HCT116 (cell line): ENCODE data around the gene ADGRD1. TPM values are rescaled to one million over a fixed set of nuclear protein-coding genes. Genes with fewer than 3 reads are reported as not detected.

Experiments
- ATAC-seq: fragments of 200-7000 bp; cut with Tn5 transposase; 2 replicates; pipeline ENCODE4 v1.9.1; 2020; ENCODE audit warnings: mild to moderate bottlenecking, moderate library complexity
- BruUV-seq: library from RNA; stranded (reverse); fragments of 400-500 nt; replicated peaks from 2 replicates; lab custom pipeline; 2021; lab: Mats Ljungman, UMichigan
- CTCF ChIA-PET: fragments of 300-600 bp; sonication (Branson Sonifier 250); formaldehyde crosslinking; loops from one replicate; lab custom pipeline; 2021; ENCODE audit warnings: antibody characterized with exemption; lab: Charles Lee
- POLR2A ChIA-PET: fragments of 300-600, 350-600 bp; sonication (Branson Sonifier 250); formaldehyde crosslinking; loops from one replicate; lab custom pipeline; 2021; ENCODE audit warnings: antibody characterized with exemption; lab: Charles Lee
- RAD21 ChIA-PET, 2 experiments: fragments of 300-600 bp; sonication (Branson Sonifier 250); formaldehyde crosslinking; loops; one replicate each; lab custom pipeline; 2023; ENCODE audit warnings: low total read pairs in 2 of 2; ENCODE audit not compliant: uncharacterized antibody in 2 of 2, unreplicated experiment in 2 of 2, low non-redundant PET in 1 of 2; lab: Charles Lee
- DNase-seq: peaks from one replicate; pipeline ENCODE4 v3.0.0-alpha.2; 2010; ENCODE audit warnings: low read depth, low spot score
- H2AFZ ChIP-seq: fragments of 200-600 bp; shearing (Covaris generic), sonication (generic); 2 replicates; pipeline ENCODE4 v1.6.1; 2017; ENCODE audit warnings: low read depth, mixed run types, mixed read lengths, antibody characterized with exemption, low read length; ENCODE audit not compliant: poor library complexity, severe bottlenecking
- H3K27ac ChIP-seq: 2 replicates; pipeline ENCODE4 v1.5.1; 2012; ENCODE audit warnings: low read depth, low read length
- H3K27me3 ChIP-seq: fragments of 200-600 bp; sonication (generic); 2 replicates; pipeline ENCODE4 v1.6.1; 2016; ENCODE audit warnings: mixed run types, low read length, mixed read lengths; ENCODE audit not compliant: insufficient read depth
- H3K36me3 ChIP-seq, 2 experiments: fragments of 200-500 bp in 1 of 2; fragments of 200-600 bp in 1 of 2; sonication (Bioruptor generic) in 1 of 2; sonication (generic) in 1 of 2; 2 replicates each; pipeline versions ENCODE4 v1.5.1 to v1.6.1; 2014 to 2016; ENCODE audit warnings: low read length in 2 of 2, inconsistent platforms in 1 of 2, mixed read lengths in 1 of 2, mixed run types in 1 of 2; ENCODE audit not compliant: insufficient read depth in 2 of 2, control insufficient read depth in 1 of 2
- H3K4me1 ChIP-seq, 2 experiments: fragments of 200-600 bp in 1 of 2; sonication (generic) in 1 of 2; 2 replicates each; pipeline versions ENCODE4 v1.5.1 to v1.6.1; 2012 to 2017; ENCODE audit warnings: low read length in 2 of 2, inconsistent platforms in 1 of 2, mild to moderate bottlenecking in 1 of 2, mixed read lengths in 1 of 2, mixed run types in 1 of 2, moderate library complexity in 1 of 2; ENCODE audit not compliant: insufficient read depth in 2 of 2, control insufficient read depth in 1 of 2
- H3K4me2 ChIP-seq: fragments of 200-600 bp; sonication (generic); 2 replicates; pipeline ENCODE4 v1.6.1; 2017; ENCODE audit warnings: mixed run types, low read length, mixed read lengths
- H3K4me3 ChIP-seq, 2 experiments: fragments of 200-600 bp in 1 of 2; sonication (generic) in 1 of 2; replicated peaks in 1 of 2; 2 replicates each; pipeline ENCODE4 v1.5.1; 2011 to 2016; ENCODE audit warnings: low read length in 2 of 2, control low read depth in 1 of 2, low read depth in 1 of 2, mild to moderate bottlenecking in 1 of 2, mixed read lengths in 1 of 2, mixed run types in 1 of 2
- H3K79me2 ChIP-seq: fragments of 200-600 bp; sonication (generic); 2 replicates; pipeline ENCODE4 v1.6.1; 2017; ENCODE audit warnings: mild to moderate bottlenecking, mixed run types, low read length, moderate library complexity, mixed read lengths; ENCODE audit not compliant: insufficient read depth
- H3K9ac ChIP-seq: fragments of 200-600 bp; sonication (generic); 2 replicates; pipeline ENCODE4 v1.6.1; 2016; ENCODE audit warnings: low read length, mixed read lengths
- H3K9me2 ChIP-seq: fragments of 200-600 bp; sonication (generic), shearing (Covaris generic); 2 replicates; pipeline ENCODE4 v1.6.1; 2017; ENCODE audit warnings: mixed run types, mild to moderate bottlenecking, moderate library complexity; ENCODE audit not compliant: insufficient read depth
- H3K9me3 ChIP-seq, 2 experiments: fragments of 200-500 bp in 1 of 2; fragments of 200-600 bp in 1 of 2; sonication (Bioruptor generic) in 1 of 2; sonication (generic) in 1 of 2; 2 replicates each; pipeline ENCODE4 v1.6.1; 2014 to 2017; ENCODE audit warnings: low read length in 2 of 2, mixed read lengths in 2 of 2, inconsistent platforms in 1 of 2, low read depth in 1 of 2, mild to moderate bottlenecking in 1 of 2, mixed run types in 1 of 2, moderate library complexity in 1 of 2; ENCODE audit not compliant: control insufficient read depth in 1 of 2, insufficient read depth in 1 of 2
- H4K20me1 ChIP-seq: fragments of 200-600 bp; sonication (generic), shearing (Covaris generic); 2 replicates; pipeline ENCODE4 v1.6.1; 2017; ENCODE audit warnings: mixed run types, mild to moderate bottlenecking, moderate library complexity; ENCODE audit not compliant: insufficient read depth
- CTCF ChIP-seq, 3 experiments: fragments of 200-600 bp in 1 of 3; sonication (generic) in 1 of 3; IDR thresholded peaks in 2 of 3; conservative IDR thresholded peaks in 1 of 3; 2 replicates each; pipeline ENCODE4 v1.5.1; 2012 to 2017; ENCODE audit warnings: low read depth in 2 of 3, low read length in 2 of 3, antibody characterized with exemption in 1 of 3, borderline replicate concordance in 1 of 3, control low read depth in 1 of 3, mild to moderate bottlenecking in 1 of 3, mixed read lengths in 1 of 3, mixed run types in 1 of 3, moderate library complexity in 1 of 3; ENCODE audit not compliant: insufficient read depth in 1 of 3
- EGR1 ChIP-seq: IDR thresholded peaks from 2 replicates; pipeline ENCODE4 v1.6.1; 2012; ENCODE audit warnings: low read depth
- ELF1 ChIP-seq: IDR thresholded peaks from 2 replicates; pipeline ENCODE4 v1.6.1; 2012; ENCODE audit warnings: low read depth, borderline replicate concordance
- FOSL1 ChIP-seq: IDR thresholded peaks from 2 replicates; pipeline ENCODE4 v1.6.1; 2012; ENCODE audit warnings: low read depth
- JUND ChIP-seq: IDR thresholded peaks from 2 replicates; pipeline ENCODE4 v1.6.1; 2012
- SP1 ChIP-seq: IDR thresholded peaks from 2 replicates; pipeline ENCODE4 v1.6.1; 2012; ENCODE audit warnings: low read depth
- SRF ChIP-seq: IDR thresholded peaks from 2 replicates; pipeline ENCODE4 v1.6.1; 2012; ENCODE audit warnings: low read depth
- YY1 ChIP-seq: IDR thresholded peaks from 2 replicates; pipeline ENCODE4 v1.6.1; 2011; ENCODE audit warnings: low read length, low read depth, moderate library complexity, mild to moderate bottlenecking; ENCODE audit not compliant: insufficient replicate concordance; ENCODE audit errors: extremely low read depth
- ZNF274 ChIP-seq: fragments of 200-500 bp; sonication (Bioruptor generic); IDR thresholded peaks from 2 replicates; pipeline ENCODE4 v1.6.1; 2014; ENCODE audit warnings: mild to moderate bottlenecking, low read depth, low read length, inconsistent platforms
- intact Hi-C: fragments of 100-400 bp; cut with micrococcal nuclease; formaldehyde crosslinking; loops from 2 replicates; pipeline ENCODE4 v1.10.0; 2022
- total RNA-seq: library from RNA; stranded (reverse); gene quantifications from one replicate; pipeline ENCODE4 v1.2.1, GENCODE V29; 2021; ENCODE audit not compliant: unreplicated experiment
- TF ChIP-seq, protein P1 (sequence below): IDR thresholded peaks from 2 replicates; pipeline ENCODE4 v1.6.1; 2011; ENCODE audit warnings: mild to moderate bottlenecking, low read length, moderate library complexity; ENCODE audit not compliant: insufficient replicate concordance; ENCODE audit errors: extremely low read depth

Gene ADGRD1
- total RNA-seq, 1 experiment from 2014 or later = 0.44 TPM

- H3K9me3 ChIP-seq = no peaks in the 10 kb centered on the region
- RAD21 ChIA-PET = no interaction called here
- no peak for TF ChIP-seq ELF1
- no peak for TF ChIP-seq SRF
- no peak for TF ChIP-seq CTCF (IDR thresholded peaks at IDR 0.05 in 2 of 3, conservative IDR thresholded peaks at IDR 0.05 in 1 of 3; ENCODE audit: borderline replicate concordance in 1 of 3, insufficient read depth in 1 of 3, low read depth in 2 of 3, low read length in 2 of 3)
- TF ChIP-seq JUND = no peak
- TF ChIP-seq, all 23 proteins: peak for 0
- H3K27ac ChIP-seq = no peak overlapping the region
- H3K9me2 ChIP-seq = no peaks in the 10 kb centered on the region
- no peaks in the 10 kb centered on the region for H4K20me1 ChIP-seq
- H3K4me2 ChIP-seq = no peak overlapping the region
- no peaks in the 10 kb centered on the region for H3K36me3 ChIP-seq
- intact Hi-C loops = no loop called here
- POLR2A ChIA-PET = no interaction called here
- DNase-seq (no peak), ATAC-seq (no peak)
- no peak overlapping the region for H3K9ac ChIP-seq
- no peak overlapping the region for H3K4me3 ChIP-seq
- H3K27me3 ChIP-seq = no peaks in the 10 kb centered on the region
- no peaks in the 10 kb centered on the region for H3K79me2 ChIP-seq
- H3K4me1 ChIP-seq = peaks cover 4 to 9% of the 10 kb centered on the region in 2 experiments; a peak in 3 of 4 replicates
- no peak overlapping the region for H2AFZ ChIP-seq
- CTCF ChIA-PET = no interaction called here
- BruUV-seq = no TSS peak
These were observed 182.8 kb downstream of the ADGRD1 start for GRCh38 chr12:131136539-131136872.

- POLR2A ChIA-PET = no interaction called here
These were observed 183.5 kb downstream of the ADGRD1 start for GRCh38 chr12:131137009-131137835.

More at GRCh38 chr12:131137009-131137835, 183.5 kb downstream of the ADGRD1 start:
- TF ChIP-seq EGR1 = no peak
- TF ChIP-seq SP1 = no peak
- no peak for TF ChIP-seq ZNF274
- no peak for TF ChIP-seq FOSL1
- TF ChIP-seq, protein P1, sequence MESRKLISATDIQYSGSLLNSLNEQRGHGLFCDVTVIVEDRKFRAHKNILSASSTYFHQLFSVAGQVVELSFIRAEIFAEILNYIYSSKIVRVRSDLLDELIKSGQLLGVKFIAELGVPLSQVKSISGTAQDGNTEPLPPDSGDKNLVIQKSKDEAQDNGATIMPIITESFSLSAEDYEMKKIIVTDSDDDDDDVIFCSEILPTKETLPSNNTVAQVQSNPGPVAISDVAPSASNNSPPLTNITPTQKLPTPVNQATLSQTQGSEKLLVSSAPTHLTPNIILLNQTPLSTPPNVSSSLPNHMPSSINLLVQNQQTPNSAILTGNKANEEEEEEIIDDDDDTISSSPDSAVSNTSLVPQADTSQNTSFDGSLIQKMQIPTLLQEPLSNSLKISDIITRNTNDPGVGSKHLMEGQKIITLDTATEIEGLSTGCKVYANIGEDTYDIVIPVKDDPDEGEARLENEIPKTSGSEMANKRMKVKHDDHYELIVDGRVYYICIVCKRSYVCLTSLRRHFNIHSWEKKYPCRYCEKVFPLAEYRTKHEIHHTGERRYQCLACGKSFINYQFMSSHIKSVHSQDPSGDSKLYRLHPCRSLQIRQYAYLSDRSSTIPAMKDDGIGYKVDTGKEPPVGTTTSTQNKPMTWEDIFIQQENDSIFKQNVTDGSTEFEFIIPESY = no peak
- no peak for TF ChIP-seq YY1
- TF ChIP-seq, all 23 proteins: peak for 0
- no peak overlapping the region for H3K4me3 ChIP-seq
- DNase-seq (no peak), ATAC-seq (no peak)
- no peaks in the 10 kb centered on the region for H3K9me2 ChIP-seq
- H4K20me1 ChIP-seq = no peaks in the 10 kb centered on the region
- CTCF ChIA-PET = no interaction called here
- RAD21 ChIA-PET = interaction anchor here in 1 of 2 experiments (0.7 kb wide), 1 partner anchor 248 kb away, joined by 6 read pairs; no protein-coding TSS in a partner anchor
- H3K4me1 ChIP-seq = peaks cover 0 to 4% of the 10 kb centered on the region in 2 experiments; a peak in 3 of 4 replicates
- no peaks in the 10 kb centered on the region for H3K9me3 ChIP-seq
- H3K4me2 ChIP-seq = no peak overlapping the region
- BruUV-seq = no TSS peak
- H3K27ac ChIP-seq = no peak overlapping the region
- H3K36me3 ChIP-seq = no peaks in the 10 kb centered on the region
- no peak overlapping the region for H2AFZ ChIP-seq
- H3K79me2 ChIP-seq = no peaks in the 10 kb centered on the region
- no peak overlapping the region for H3K9ac ChIP-seq
- no peaks in the 10 kb centered on the region for H3K27me3 ChIP-seq
- intact Hi-C loops = no loop called here
